Adrenal gland (tissue), 12 donors: ENCODE results near the gene NECAB2. TPM values are rescaled to one million over a fixed set of nuclear protein-coding genes. Genes with fewer than 3 reads are reported as not detected.
"Not testable (repeated sequence)": the region's sequence is repeated elsewhere in the genome, so short reads cannot be mapped to it uniquely, and the experiment has no call there.

ENCODE experiments used
- DNase-seq, 7 donors: peaks; one replicate each; pipeline ENCODE4 v3.0.0-alpha.2; 2019 to 2020
- H3K27ac ChIP-seq, 5 donors: fragments of 200-600 bp; sonication (generic) in 4 of 5; 1 replicate in 3 of 5; 2 replicates in 2 of 5; pipeline versions ENCODE4 v1.5.1 to v1.8.0; 2016 to 2020; ENCODE audit warnings: mild to moderate bottlenecking in 1 of 5
- H3K27me3 ChIP-seq: fragments of 200-600 bp; 2 replicates; pipeline ENCODE4 v1.8.0; 2021
- H3K36me3 ChIP-seq, 2 donors: fragments of 200-600 bp; replicated peaks in 1 of 2; 1 replicate in 1 of 2; 2 replicates in 1 of 2; pipeline versions ENCODE4 v1.5.1 to v1.8.0; 2018 to 2022
- H3K4me1 ChIP-seq, 2 donors: fragments of 200-600 bp; replicated peaks in 1 of 2; 1 replicate in 1 of 2; 2 replicates in 1 of 2; pipeline versions ENCODE4 v1.5.1 to v1.8.0; 2018 to 2021
- H3K4me3 ChIP-seq, 4 donors: fragments of 200-600 bp; sonication (generic) in 3 of 4; one replicate each; pipeline ENCODE4 v1.5.1; 2016 to 2018
- H3K9me3 ChIP-seq, 3 donors: fragments of 200-600 bp; sonication (generic) in 1 of 3; replicated peaks in 1 of 3; 1 replicate in 2 of 3; 2 replicates in 1 of 3; pipeline versions ENCODE4 v1.5.1 to v1.8.0; 2016 to 2021
- POLR2A ChIP-seq, 2 donors: fragments of 450-650 bp; IDR thresholded peaks; one replicate each; pipeline ENCODE4 v1.6.1; 2017; ENCODE audit warnings: antibody characterized with exemption in 2 of 2, mild to moderate bottlenecking in 2 of 2, moderate library complexity in 1 of 2
- WGBS, 4 donors: extraction: QIAGEN DNeasy Blood & Tissue Kit in 2 of 4; methylation state at CpG; one replicate each; pipeline versions ENCODE4 v1.1.5 to v1.1.7; 2013 to 2017; 5-methylcytosine and 5-hydroxymethylcytosine counted together
- intact Hi-C, 2 donors: fragments of 100-400 bp; cut with DNase I; formaldehyde crosslinking; loops; one replicate each; pipeline versions ENCODE4 v1.14.1 to v1.15.0; 2022 to 2023
- polyA plus RNA-seq, 3 donors: library from polyadenylated mRNA; stranded (reverse); fragments of 200-250 nt in 2 of 3; fragments of 350-450 nt in 1 of 3; fragmentation: Illumina TruSeq in 1 of 3; extraction: RNeasy Lipid Tissue Mini Kit (QIAGEN cat#74804) in 1 of 3; gene quantifications; one replicate each; pipeline ENCODE4 v1.2.3, GENCODE V29; 2013 to 2014
- total RNA-seq, 9 donors: library from RNA; depleted of rRNA in 4 of 9; stranded (reverse); fragments of >200 nt in 4 of 9; fragments of 120-200 nt in 1 of 9; fragmentation: NEBNext Ultra II Directional in 1 of 9; extraction: Animal tissue kit (Norgen Biotek cat#: 25700) in 1 of 9; gene quantifications; one replicate each; pipeline versions ENCODE4 v1.1.0 to v1.2.4, GENCODE V29; 2013 to 2023
- TF ChIP-seq, protein P1 (sequence below), 6 experiments: fragments of 450-650 bp in 4 of 6; fragments of 200-600 bp in 2 of 6; sonication (generic) in 1 of 6; IDR thresholded peaks; 1 replicate in 5 of 6; 2 replicates in 1 of 6; pipeline versions ENCODE4 v1.5.1 to v1.8.0; 2016 to 2021; ENCODE audit warnings: antibody characterized with exemption in 6 of 6, mild to moderate bottlenecking in 2 of 6, moderate library complexity in 1 of 6
- donor health status: healthy with polysubstance abuse.
- donor health status: Bipolar disorder and iron deficiency.
- donor health status: DM: yes; HTN: yes; CAD: no.
- donor health status: DM: no; HTN: no; CAD: no.
- donor health status: DM: no; HTN: no; CAD: no.
- donor health status: DM: yes; HTN: yes; CAD: no.

The NECAB2 gene
- total and polyA plus RNA-seq, 12 donors, result 0.14 to 2.1 (median 0.36) TPM; not detected in 3

DNA sequence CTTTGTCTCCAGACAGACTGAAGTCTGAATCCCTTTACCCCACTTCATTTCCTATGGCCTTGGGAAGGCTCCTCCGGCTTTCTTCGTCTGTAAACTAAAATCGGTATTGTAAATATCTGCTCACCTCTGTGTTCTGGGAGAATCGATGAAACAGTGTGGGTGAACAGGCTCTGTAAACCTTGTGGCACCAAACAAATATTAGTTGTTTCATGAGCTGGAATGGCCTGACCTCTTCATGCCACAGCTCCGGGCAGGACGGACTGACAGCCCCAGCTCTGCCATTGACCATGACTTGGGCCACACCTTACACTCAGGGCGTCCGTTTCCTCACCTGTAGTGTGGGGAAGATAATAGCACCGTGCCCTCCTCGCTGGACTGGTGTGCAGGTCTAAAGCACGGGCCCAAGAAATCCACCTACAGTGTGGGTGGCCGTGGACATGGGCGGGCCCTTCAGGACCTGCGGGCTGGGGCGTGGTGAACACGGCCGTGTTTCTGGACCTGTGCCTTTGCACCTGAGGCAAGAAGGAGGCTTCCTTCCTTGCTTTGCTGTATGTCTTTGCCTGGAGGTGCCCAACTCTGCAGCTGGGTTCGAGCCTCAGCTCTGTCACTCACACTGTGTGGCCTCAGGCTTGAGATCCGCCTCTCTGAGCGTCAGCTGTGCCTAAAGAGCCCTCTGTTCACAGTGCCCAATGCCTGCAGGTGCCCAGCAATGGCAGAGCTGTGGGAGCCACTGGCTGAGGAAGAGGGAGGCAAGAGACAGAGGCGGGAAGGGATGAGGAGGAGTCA, 21.1 kb upstream of the NECAB2 start:
- H3K4me1 ChIP-seq, result peaks cover 0 to 10% of the 10 kb centered on the region in 2 donors
- no peak overlapping the region for H3K4me3 ChIP-seq
- no peaks in the 10 kb centered on the region for H3K27me3 ChIP-seq
- intact Hi-C loops, result no loop called here
- no peaks in the 10 kb centered on the region for H3K9me3 ChIP-seq
- no peak for DNase-seq
- H3K36me3 ChIP-seq, result no peaks in the 10 kb centered on the region
- 80 to 94% (median 87%) methylated on average over 11 to 21 of the region's 21 CpGs for WGBS, 4 donors
- no peak for TF ChIP-seq POLR2A (IDR thresholded peaks at IDR 0.05)
- TF ChIP-seq, protein P1, sequence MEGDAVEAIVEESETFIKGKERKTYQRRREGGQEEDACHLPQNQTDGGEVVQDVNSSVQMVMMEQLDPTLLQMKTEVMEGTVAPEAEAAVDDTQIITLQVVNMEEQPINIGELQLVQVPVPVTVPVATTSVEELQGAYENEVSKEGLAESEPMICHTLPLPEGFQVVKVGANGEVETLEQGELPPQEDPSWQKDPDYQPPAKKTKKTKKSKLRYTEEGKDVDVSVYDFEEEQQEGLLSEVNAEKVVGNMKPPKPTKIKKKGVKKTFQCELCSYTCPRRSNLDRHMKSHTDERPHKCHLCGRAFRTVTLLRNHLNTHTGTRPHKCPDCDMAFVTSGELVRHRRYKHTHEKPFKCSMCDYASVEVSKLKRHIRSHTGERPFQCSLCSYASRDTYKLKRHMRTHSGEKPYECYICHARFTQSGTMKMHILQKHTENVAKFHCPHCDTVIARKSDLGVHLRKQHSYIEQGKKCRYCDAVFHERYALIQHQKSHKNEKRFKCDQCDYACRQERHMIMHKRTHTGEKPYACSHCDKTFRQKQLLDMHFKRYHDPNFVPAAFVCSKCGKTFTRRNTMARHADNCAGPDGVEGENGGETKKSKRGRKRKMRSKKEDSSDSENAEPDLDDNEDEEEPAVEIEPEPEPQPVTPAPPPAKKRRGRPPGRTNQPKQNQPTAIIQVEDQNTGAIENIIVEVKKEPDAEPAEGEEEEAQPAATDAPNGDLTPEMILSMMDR (IDR thresholded peaks at IDR 0.05), result no peak
- no peak overlapping the region for H3K27ac ChIP-seq

DNA sequence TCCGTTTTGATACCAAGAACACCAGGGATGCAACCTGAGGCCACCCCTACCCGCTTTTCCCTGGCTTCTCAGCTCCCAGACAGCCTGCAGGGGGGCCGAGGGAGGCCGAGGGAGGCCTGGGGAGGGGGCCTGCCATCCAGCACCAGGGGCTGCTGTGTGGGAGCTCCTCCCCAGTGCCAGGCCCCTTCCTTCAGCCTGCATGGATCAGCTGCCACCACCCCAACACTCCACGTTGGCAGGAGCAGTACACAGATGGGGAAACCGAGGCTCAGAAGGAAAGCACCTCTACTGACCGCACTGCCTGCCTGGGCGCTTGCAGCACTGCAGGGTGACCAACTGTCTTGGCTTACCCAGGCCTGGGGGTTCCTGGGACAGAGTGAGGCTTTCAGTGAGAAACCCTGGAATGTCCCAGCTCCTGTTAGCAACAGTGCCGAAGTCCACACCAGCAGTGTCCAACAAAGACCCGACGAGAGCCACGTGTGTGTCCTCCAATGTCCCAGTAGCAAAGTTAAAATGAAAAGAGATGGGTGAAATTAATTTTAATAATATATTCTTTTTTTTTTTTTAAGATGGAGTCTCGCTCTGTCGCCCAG, 20.3 kb upstream of the NECAB2 start:
- Histone ChIP-seq H3K4me3 (no peak overlapping the region), H3K27ac (no peak overlapping the region), H3K9me3 (no peaks in the 10 kb centered on the region), H3K4me1 (peaks cover 4 to 13% of the 10 kb centered on the region in 2 donors), H3K36me3 (no peaks in the 10 kb centered on the region), H3K27me3 (no peaks in the 10 kb centered on the region)
- no peak for TF ChIP-seq POLR2A (IDR thresholded peaks at IDR 0.05)
- TF ChIP-seq, protein P1 (IDR thresholded peaks at IDR 0.05), result no peak
- intact Hi-C loops, result no loop called here
- DNase-seq, result no peak
- WGBS, 4 donors, result 89 to 92% (median 90%) methylated on average over 8 to 14 of the region's 14 CpGs

DNA sequence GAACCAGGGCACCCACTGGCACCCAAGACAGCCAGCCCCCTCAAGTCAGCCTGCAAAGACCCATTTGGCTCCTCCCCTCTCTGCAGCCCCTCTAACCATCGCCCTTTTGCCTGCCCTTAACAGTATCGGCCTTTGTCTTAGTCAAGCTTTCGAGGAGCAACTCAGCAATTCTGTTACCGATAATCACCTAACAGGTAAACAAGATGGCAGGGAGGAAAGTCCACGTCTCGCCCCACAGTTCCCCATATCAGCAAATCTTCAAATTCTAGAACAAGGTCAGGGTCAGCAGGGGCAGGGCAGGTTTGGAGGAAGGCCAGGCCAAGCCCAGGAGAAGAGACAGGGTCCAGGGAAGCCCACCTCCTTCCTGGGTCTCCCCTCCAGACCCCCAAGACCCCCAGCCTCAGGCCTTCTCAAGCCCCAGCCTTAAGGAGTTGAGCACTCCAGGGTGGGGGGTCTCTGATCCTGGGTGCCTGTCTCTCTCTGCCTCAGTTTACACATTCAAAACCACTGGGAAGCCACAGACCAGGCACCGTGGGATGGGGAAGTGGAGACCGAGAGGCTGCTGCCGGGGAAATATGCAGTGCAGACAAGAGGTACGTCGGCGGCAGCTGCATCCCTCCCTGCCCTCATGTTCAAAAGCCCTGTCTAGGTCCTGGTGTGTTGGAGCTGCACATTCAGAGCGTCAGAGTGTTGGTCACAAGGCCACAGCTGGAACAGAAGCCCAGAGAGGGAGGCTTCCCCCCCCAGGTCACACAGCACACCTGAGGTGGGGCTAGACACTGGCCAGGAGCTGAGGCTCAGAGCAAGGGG, 18.9 kb upstream of the NECAB2 start:
- no peaks in the 10 kb centered on the region for H3K27me3 ChIP-seq
- H3K4me3 ChIP-seq, result no peak overlapping the region
- H3K36me3 ChIP-seq, result no peaks in the 10 kb centered on the region
- DNase-seq, result no peak
- intact Hi-C loops, result no loop called here
- TF ChIP-seq, protein P1 (IDR thresholded peaks at IDR 0.05), result no peak
- TF ChIP-seq POLR2A (IDR thresholded peaks at IDR 0.05), result no peak
- H3K4me1 ChIP-seq, result peaks cover 11 to 12% of the 10 kb centered on the region in 2 donors
- WGBS, 4 donors, result 75 to 87% (median 79%) methylated on average over 13 of the region's 13 CpGs
- no peaks in the 10 kb centered on the region for H3K9me3 ChIP-seq
- no peak overlapping the region for H3K27ac ChIP-seq

DNA sequence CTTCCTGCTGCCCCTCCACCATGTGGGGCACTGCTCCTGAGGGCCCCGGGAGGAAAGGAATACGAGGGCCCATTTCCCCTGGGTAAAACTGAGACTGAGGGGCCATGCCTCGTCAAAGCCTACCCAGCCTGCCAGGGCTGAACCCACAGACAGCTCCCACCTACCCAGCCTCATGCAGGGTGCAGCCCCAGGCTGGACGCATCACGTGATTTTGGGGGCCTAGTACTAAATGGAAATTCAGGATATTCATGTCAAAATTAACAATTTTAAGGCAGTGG, 18.4 kb upstream of the NECAB2 start:
- DNase-seq, result no peak
- Histone ChIP-seq H3K9me3 (no peaks in the 10 kb centered on the region), H3K4me3 (no peak overlapping the region), H3K27me3 (no peaks in the 10 kb centered on the region), H3K27ac (no peak overlapping the region), H3K4me1 (peaks cover 17 to 18% of the 10 kb centered on the region in 2 donors), H3K36me3 (no peaks in the 10 kb centered on the region)
- WGBS, 4 donors, result 85 to 90% (median 88%) methylated on average over 3 to 5 of the region's 5 CpGs
- intact Hi-C loops, result no loop called here
- TF ChIP-seq POLR2A (IDR thresholded peaks at IDR 0.05), result no peak
- TF ChIP-seq, protein P1 (IDR thresholded peaks at IDR 0.05), result no peak

DNA sequence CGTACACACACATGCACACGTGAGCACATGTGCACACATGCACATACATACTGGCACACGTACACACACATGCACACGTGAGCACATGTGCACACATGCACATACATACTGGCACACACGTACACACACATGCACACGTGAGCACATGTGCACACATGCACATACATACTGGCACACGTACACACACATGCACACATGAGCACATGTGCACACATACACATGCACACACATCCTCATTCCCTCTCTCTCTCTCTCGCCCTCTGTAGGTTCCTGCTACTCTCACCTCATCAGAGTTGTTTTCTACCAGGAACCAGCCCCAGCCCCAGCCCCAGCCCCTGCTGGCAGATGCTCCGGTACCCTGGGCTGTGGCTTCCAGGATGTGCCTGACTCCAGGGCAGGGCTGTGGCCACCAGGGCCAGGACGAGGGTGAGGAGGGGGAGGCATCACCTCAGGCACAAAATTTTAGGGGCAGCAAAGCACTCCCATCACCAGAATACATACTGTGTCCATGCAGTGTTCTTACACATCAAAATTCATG, 17.1 kb upstream of the NECAB2 start:
- peaks cover 24 to 25% of the 10 kb centered on the region in 2 donors for H3K4me1 ChIP-seq
- H3K27me3 ChIP-seq, H3K9me3 ChIP-seq, intact Hi-C loops, DNase-seq, H3K36me3 ChIP-seq, H3K4me3 ChIP-seq: not testable (repeated sequence)
- H3K27ac ChIP-seq, result peak overlapping the region in 1 of 5 donors; percentile 17
- 53 to 68% (median 64%) methylated on average over 5 to 10 of the region's 10 CpGs for WGBS, 4 donors
